ENCODE data around the gene PIAS2. TPM values are rescaled to one million over a fixed set of nuclear protein-coding genes. Genes with fewer than 3 reads are reported as not detected.
A peak's percentile ranks its signal among the peaks of the same experiment; 100 is the strongest.

Gene PIAS2
- total and polyA plus RNA-seq, 9 of the 15 experiments (the other 6 are each of a cell fraction or from before 2014, with no cell fraction given) = 2.9 to 23.9 (median 12.0) TPM

- TF ChIP-seq RBM14 (IDR thresholded peaks at IDR 0.05; ENCODE audit: borderline replicate concordance, insufficient read depth, low read depth, low read length) (no peak), SMAD3 (CRISPR knock-in tag; conservative IDR thresholded peaks at IDR 0.05) (no peak), ZBTB7A (IDR thresholded peaks at IDR 0.05; ENCODE audit: borderline replicate concordance, control insufficient read depth, low read depth, low read length) (peak; percentile 85; the same call in 1 of the 2 replicates), ARNT (IDR thresholded peaks at IDR 0.05) (no peak), RERE (CRISPR knock-in tag; IDR thresholded peaks at IDR 0.05; ENCODE audit: borderline replicate concordance) (no peak), TEAD4 (IDR thresholded peaks at IDR 0.05; ENCODE audit: low read length) (no peak), TEAD4 (CRISPR knock-in tag; IDR thresholded peaks at IDR 0.05; ENCODE audit: borderline replicate concordance) (no peak), SMARCA4 (IDR thresholded peaks at IDR 0.05) (no peak), ZBTB33 (CRISPR knock-in tag; IDR thresholded peaks at IDR 0.05) (no peak), POLR2A (conservative IDR thresholded peaks at IDR 0.05) (peak; percentile 68), ZNF395 (CRISPR knock-in tag; IDR thresholded peaks at IDR 0.05) (no peak), ZFPM2 (CRISPR knock-in tag; IDR thresholded peaks at IDR 0.05) (no peak), RBM17 (IDR thresholded peaks at IDR 0.05; ENCODE audit: borderline replicate concordance, low read depth, low read length) (no peak), GTF2A2 (tag; IDR thresholded peaks at IDR 0.05) (no peak), VEZF1 (CRISPR knock-in tag; IDR thresholded peaks at IDR 0.05) (no peak; the same call in none of the 2 replicates), POLR2H (tag; IDR thresholded peaks at IDR 0.05; ENCODE audit: low read depth) (peak; percentile 59)
These were observed at the start of gene PIAS2, which contains the start of gene KATNAL2 (continued) for GRCh38 chr18:46917108-46917802.
